LNCaP clone FGC (cell line): ENCODE data around the gene PTPRR.

Source experiments
- DNase-seq: peaks from one replicate; pipeline ENCODE4 v3.0.0-alpha.2; 2011; ENCODE audit warnings: low read depth
- H3K4me3 ChIP-seq: 2 replicates; pipeline ENCODE4 v1.5.1; 2011; ENCODE audit warnings: mild to moderate bottlenecking, low read depth, low read length, control low read depth
- TF ChIP-seq, protein P1 (sequence below): IDR thresholded peaks from 2 replicates; pipeline ENCODE4 v1.5.1; 2012; ENCODE audit warnings: mild to moderate bottlenecking; ENCODE audit not compliant: control insufficient read depth, insufficient read depth; ENCODE audit errors: extremely low read depth

PTPRR gene

DNA sequence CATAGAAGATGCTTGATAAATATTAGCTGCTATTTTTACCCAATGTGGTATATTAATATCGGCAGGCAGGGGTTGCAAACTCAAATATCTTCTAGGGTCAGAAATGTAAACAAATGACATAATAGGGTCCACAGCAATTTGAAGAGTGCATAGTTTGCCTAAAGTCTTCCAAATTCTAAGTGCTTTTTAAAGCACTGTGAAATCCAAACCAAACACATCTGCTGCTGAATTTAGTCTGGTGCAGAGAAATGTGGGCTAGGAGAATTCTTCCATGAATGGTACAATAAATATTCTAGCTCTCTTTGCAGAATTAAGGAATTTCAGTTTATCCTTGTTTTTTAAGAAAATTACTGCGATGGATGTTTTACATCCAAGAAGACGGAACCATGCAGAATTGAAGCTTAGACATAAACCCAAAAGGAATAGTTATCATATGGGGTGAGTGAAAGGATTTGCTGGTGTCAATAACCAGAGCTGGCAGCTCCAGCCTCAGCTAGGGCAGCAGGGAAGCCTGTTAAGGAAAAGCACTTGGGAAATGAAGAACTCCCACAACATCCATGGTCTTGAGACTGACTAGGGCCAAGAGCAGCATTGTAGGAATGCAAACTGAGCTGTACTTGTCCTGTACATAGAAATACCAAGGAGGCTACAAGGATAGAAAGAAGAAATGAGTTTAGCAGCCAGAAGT lies 65.5 kb downstream of the PTPRR start:
- no peak overlapping the region for H3K4me3 ChIP-seq
- TF ChIP-seq, protein P1, sequence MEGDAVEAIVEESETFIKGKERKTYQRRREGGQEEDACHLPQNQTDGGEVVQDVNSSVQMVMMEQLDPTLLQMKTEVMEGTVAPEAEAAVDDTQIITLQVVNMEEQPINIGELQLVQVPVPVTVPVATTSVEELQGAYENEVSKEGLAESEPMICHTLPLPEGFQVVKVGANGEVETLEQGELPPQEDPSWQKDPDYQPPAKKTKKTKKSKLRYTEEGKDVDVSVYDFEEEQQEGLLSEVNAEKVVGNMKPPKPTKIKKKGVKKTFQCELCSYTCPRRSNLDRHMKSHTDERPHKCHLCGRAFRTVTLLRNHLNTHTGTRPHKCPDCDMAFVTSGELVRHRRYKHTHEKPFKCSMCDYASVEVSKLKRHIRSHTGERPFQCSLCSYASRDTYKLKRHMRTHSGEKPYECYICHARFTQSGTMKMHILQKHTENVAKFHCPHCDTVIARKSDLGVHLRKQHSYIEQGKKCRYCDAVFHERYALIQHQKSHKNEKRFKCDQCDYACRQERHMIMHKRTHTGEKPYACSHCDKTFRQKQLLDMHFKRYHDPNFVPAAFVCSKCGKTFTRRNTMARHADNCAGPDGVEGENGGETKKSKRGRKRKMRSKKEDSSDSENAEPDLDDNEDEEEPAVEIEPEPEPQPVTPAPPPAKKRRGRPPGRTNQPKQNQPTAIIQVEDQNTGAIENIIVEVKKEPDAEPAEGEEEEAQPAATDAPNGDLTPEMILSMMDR = no peak
- no peak for DNase-seq

DNA sequence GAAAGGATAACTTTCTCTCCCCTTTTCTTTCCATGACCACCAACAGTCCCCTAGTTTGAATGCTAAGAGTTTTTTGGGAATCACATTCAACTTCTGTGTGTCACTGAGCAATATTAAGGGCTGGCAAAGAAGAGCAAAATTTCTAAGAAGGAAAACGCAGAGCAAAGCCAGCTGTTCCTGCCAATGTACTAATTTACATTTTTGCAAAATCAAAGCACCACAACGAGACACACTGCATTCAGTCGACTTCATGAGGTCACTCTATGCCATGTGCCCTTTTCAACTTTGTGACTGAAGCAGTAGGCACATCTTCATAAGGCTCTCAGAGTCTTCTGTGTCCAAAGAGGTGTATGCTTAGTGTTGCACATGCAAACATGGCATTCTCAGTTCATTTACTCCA lies 66.4 kb downstream of the PTPRR start:
- TF ChIP-seq, protein P1 = no peak
- DNase-seq = no peak
- H3K4me3 ChIP-seq = no peak overlapping the region

DNA sequence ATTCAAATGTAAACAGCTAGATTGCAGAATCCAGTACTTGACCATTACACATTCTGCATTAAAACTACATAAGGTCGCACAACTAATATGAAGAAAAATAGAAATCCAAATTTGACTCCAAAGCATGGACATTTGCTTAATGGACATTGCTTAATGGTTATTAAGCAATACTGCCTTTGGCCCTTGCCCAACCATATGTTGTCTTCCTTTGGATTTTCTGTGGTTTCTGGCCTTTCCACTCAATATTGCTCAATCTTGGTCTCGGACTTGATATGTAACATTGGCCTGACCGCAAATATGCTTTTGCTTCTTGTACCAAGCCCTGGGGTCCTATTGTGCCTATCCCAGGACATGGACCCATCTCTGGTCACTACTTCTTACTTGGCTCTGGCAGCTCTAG lies 67.2 kb downstream of the PTPRR start:
- TF ChIP-seq, protein P1 = no peak
- DNase-seq = no peak
- no peak overlapping the region for H3K4me3 ChIP-seq

DNA sequence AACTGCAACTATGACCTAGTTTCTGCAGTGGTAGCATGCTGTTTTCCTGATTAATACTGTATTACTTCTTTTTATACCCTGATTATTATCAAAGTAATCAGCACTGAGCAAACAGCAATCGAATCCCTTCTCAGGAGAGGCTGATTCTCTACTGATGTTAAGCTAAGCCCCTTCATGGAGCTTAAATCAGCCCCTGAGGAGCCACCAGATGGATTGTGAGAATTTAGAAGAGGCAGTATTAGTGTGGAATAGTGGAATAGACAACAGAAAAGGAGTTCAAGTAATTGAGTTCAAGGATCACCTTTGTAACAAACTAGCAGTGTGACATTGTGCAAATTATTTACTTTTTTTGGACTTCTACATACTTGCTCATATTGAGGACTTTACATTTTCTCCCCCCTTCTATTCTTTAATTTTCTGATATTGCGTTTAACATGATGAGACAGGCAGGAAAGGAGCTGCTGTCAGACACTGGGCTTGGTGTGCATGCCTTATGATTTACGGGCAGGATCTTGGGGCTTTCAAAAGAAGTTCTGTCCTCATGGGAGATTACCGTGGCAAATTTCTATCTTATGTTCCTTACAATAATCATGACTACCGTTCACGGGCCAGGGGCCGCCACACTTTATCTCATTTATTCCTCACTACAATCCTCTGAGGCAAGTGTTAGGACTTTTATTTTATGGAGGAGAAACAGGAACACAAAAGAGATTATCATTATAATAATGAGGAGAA lies 68.0 kb downstream of the PTPRR start:
- no peak for DNase-seq
- TF ChIP-seq, protein P1 = no peak
- H3K4me3 ChIP-seq = no peak overlapping the region

DNA sequence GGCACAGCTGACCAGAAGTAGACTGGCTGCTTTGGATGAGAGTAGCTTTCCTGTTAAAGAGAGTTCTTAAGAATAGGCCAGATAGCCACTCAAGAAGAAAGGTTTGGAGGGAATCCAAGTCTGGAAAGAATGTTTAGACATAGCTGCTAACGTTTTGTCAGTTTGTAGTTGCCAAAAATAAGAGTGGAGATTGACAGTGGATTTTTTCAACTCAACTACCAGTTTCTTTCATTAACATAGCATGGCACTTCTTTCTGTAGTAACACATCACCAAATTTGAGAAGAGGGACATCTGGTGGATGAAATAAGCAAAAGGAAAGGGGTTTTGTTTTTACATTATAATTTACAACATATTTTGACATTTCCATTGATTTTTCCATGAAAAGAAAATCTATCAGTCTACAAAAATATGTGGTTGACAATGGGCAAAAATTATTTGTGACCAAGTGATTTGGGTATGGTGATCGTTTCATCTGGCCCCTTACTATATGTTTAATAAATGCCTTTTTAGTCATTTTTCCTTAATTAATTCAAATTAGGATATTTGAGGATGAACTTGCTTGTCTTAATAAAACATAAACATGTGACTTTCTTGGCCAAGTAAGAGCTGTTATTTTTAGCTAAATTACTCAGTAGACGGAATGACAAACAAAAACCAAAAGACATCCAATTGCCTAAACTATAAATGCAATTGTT lies 71.1 kb downstream of the PTPRR start:
- TF ChIP-seq, protein P1 = peak; percentile 44
- DNase-seq = no peak
- no peak overlapping the region for H3K4me3 ChIP-seq

DNA sequence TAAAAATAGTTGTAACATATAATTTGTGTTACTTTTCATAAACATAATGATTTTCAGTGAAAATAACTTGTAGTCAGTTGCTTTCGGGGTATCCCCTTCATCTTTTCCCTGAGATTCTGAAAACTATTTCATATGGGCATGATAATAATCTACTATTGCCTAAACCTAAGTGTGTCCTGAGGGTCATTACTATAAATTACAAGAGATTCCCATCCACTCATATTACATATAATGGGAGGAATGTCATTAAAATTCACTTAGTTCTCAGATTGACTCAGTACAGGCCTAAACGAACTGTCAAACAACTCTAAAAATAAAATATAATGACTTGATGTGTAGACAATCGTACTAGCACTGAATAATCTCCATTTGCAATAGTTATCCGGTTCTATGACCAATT lies 72.7 kb downstream of the PTPRR start:
- no peak for DNase-seq
- TF ChIP-seq, protein P1 = no peak
- no peak overlapping the region for H3K4me3 ChIP-seq

DNA sequence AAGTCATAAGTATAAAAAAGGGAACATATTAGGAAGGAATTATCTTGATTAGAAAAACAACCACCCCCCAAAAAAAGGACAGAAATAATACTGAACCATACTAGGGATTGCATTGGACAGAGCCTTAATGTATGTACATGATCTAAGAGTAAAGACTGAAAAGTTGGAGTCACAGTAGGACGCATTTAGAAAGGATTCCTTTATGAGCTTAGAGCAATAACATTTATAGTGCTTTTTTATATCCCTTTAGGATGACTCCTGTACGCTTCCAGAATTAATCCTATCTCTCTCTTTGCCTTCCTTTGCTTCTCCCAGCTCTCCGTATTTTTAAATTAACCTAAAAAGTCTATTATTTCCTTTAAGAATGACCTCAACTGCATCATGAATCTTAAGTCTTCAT lies 75.3 kb downstream of the PTPRR start:
- H3K4me3 ChIP-seq = no peak overlapping the region
- TF ChIP-seq, protein P1 = no peak
- DNase-seq = no peak
